MM.1S (cell line): ENCODE results near the gene ZNF608.

Source experiments
- DNase-seq: peaks from one replicate; pipeline ENCODE4 v3.0.0-alpha.2; 2015
- H2AFZ ChIP-seq: fragments of 300-600 bp; sonication (generic); 2 replicates; pipeline ENCODE4 v1.6.0; 2016; ENCODE audit warnings: antibody characterized with exemption, low read length
- H3F3A ChIP-seq: fragments of 300-600 bp; sonication (generic); 2 replicates; pipeline ENCODE4 v1.6.1; 2016; ENCODE audit warnings: mild to moderate bottlenecking, antibody characterized with exemption, low read length, moderate library complexity, mixed read lengths; ENCODE audit not compliant: insufficient read depth
- H3K27ac ChIP-seq: fragments of 300-600 bp; sonication (generic); 2 replicates; pipeline ENCODE4 v1.5.1; 2016; ENCODE audit warnings: mild to moderate bottlenecking, low read length
- H3K27me3 ChIP-seq: fragments of 300-600 bp; sonication (generic); replicated peaks from 2 replicates; pipeline ENCODE4 v1.6.0; 2016; ENCODE audit warnings: low read length; ENCODE audit not compliant: insufficient read depth
- H3K36me3 ChIP-seq: fragments of 300-600 bp; sonication (generic); replicated peaks from 2 replicates; pipeline ENCODE4 v1.6.1; 2016; ENCODE audit warnings: mild to moderate bottlenecking, low read length, mixed read lengths; ENCODE audit not compliant: insufficient read depth
- H3K4me1 ChIP-seq: fragments of 300-600 bp; sonication (generic); 2 replicates; pipeline ENCODE4 v1.6.1; 2016; ENCODE audit warnings: low read length, mixed read lengths
- H3K4me2 ChIP-seq: fragments of 300-600 bp; sonication (generic); 2 replicates; pipeline ENCODE4 v1.6.0; 2016; ENCODE audit warnings: low read depth, low read length
- H3K4me3 ChIP-seq: fragments of 300-600 bp; sonication (generic); 2 replicates; pipeline ENCODE4 v1.5.1; 2016; ENCODE audit warnings: low read length, mixed read lengths
- H3K79me2 ChIP-seq: fragments of 300-600 bp; sonication (generic); 2 replicates; pipeline ENCODE4 v1.6.1; 2016; ENCODE audit warnings: mixed run types, low read length, mixed read lengths
- H3K9ac ChIP-seq: fragments of 300-600 bp; sonication (generic); 2 replicates; pipeline ENCODE4 v1.6.1; 2016; ENCODE audit warnings: low read length, mixed read lengths
- H3K9me2 ChIP-seq: fragments of 300-600 bp; sonication (generic); replicated peaks from 2 replicates; pipeline ENCODE4 v1.6.1; 2016; ENCODE audit warnings: mild to moderate bottlenecking, low read length, mixed read lengths; ENCODE audit not compliant: insufficient read depth
- H3K9me3 ChIP-seq: fragments of 300-600 bp; sonication (generic); replicated peaks from 2 replicates; pipeline ENCODE4 v1.6.1; 2016; ENCODE audit warnings: mild to moderate bottlenecking, low read length, mixed read lengths; ENCODE audit not compliant: insufficient read depth
- H4K20me1 ChIP-seq: fragments of 300-600 bp; sonication (generic); 2 replicates; pipeline ENCODE4 v1.6.1; 2016; ENCODE audit warnings: mild to moderate bottlenecking, low read length, moderate library complexity, mixed read lengths; ENCODE audit not compliant: insufficient read depth
- EZH2 ChIP-seq: fragments of 300-600 bp; sonication (generic); optimal IDR thresholded peaks from 2 replicates; pipeline ENCODE3; 2017; ENCODE audit warnings: low read depth, mild to moderate bottlenecking, antibody characterized with exemption, low read length, mixed read lengths
- EZH2phosphoT487 ChIP-seq: fragments of 300-600 bp; sonication (generic); IDR thresholded peaks from 2 replicates; pipeline ENCODE4 v1.6.1; 2018; ENCODE audit warnings: antibody characterized with exemption, low read length
- TF ChIP-seq, protein P1 (sequence below): fragments of 300-600 bp; sonication (generic); IDR thresholded peaks from 2 replicates; pipeline ENCODE4 v1.5.1; 2016; ENCODE audit warnings: antibody characterized with exemption, low read length, mixed read lengths

ZNF608 gene

GRCh38 chr5:124708086-124708485, 38.4 kb downstream of the ZNF608 start:
- Histone ChIP-seq H3K4me3 (no peak overlapping the region), H3K27me3 (no peaks in the 10 kb centered on the region), H3K27ac (no peak overlapping the region), H3K9me2 (no peaks in the 10 kb centered on the region), H3K36me3 (no peaks in the 10 kb centered on the region), H3F3A (no peaks in the 10 kb centered on the region), H4K20me1 (no peaks in the 10 kb centered on the region), H3K79me2 (no peaks in the 10 kb centered on the region), H3K4me1 (peaks cover 18% of the 10 kb centered on the region), H3K9ac (no peak overlapping the region), H3K9me3 (no peaks in the 10 kb centered on the region), H2AFZ (no peak overlapping the region), H3K4me2 (no peak overlapping the region)
- no peak for DNase-seq
- TF ChIP-seq, protein P1, sequence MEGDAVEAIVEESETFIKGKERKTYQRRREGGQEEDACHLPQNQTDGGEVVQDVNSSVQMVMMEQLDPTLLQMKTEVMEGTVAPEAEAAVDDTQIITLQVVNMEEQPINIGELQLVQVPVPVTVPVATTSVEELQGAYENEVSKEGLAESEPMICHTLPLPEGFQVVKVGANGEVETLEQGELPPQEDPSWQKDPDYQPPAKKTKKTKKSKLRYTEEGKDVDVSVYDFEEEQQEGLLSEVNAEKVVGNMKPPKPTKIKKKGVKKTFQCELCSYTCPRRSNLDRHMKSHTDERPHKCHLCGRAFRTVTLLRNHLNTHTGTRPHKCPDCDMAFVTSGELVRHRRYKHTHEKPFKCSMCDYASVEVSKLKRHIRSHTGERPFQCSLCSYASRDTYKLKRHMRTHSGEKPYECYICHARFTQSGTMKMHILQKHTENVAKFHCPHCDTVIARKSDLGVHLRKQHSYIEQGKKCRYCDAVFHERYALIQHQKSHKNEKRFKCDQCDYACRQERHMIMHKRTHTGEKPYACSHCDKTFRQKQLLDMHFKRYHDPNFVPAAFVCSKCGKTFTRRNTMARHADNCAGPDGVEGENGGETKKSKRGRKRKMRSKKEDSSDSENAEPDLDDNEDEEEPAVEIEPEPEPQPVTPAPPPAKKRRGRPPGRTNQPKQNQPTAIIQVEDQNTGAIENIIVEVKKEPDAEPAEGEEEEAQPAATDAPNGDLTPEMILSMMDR, result no peak
- TF ChIP-seq EZH2phosphoT487, result no peak
- TF ChIP-seq EZH2, result no peak

DNA sequence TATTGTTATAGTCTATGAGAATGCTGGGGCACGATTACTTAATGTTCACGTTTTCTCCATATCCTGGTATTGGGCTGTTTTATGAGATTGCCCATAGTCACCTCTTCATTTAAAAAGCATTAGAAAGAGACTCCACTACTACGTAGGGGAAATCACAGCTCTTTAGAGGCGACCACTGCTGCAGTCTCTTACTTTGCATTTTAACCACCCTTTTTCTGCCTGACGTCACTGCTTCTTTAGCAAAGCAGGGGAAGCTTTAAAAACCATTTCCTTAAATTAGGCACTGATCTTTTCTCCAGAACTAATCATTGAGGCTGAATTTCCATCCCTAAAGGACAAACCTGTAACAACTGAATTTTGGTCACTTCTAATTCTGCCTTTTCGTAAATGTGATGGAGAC, 38.9 kb downstream of the ZNF608 start:
- H3K79me2 ChIP-seq, result no peaks in the 10 kb centered on the region
- H3F3A ChIP-seq, result no peaks in the 10 kb centered on the region
- no peak for TF ChIP-seq EZH2phosphoT487
- H3K27me3 ChIP-seq, result no peaks in the 10 kb centered on the region
- no peak overlapping the region for H3K27ac ChIP-seq
- no peaks in the 10 kb centered on the region for H4K20me1 ChIP-seq
- no peaks in the 10 kb centered on the region for H3K36me3 ChIP-seq
- no peak overlapping the region for H3K4me2 ChIP-seq
- no peaks in the 10 kb centered on the region for H3K9me2 ChIP-seq
- H3K4me3 ChIP-seq, result no peak overlapping the region
- no peak overlapping the region for H2AFZ ChIP-seq
- no peak for DNase-seq
- no peak overlapping the region for H3K9ac ChIP-seq
- H3K4me1 ChIP-seq, result peaks cover 18% of the 10 kb centered on the region
- no peaks in the 10 kb centered on the region for H3K9me3 ChIP-seq

GRCh38 chr5:124706729-124707361, 39.6 kb downstream of the ZNF608 start:
- no peak for DNase-seq
- Histone ChIP-seq H3F3A (no peaks in the 10 kb centered on the region), H3K79me2 (no peaks in the 10 kb centered on the region), H3K4me1 (peaks cover 18% of the 10 kb centered on the region), H3K9me2 (no peaks in the 10 kb centered on the region), H3K9me3 (no peaks in the 10 kb centered on the region), H3K4me3 (no peak overlapping the region), H2AFZ (no peak overlapping the region), H4K20me1 (no peaks in the 10 kb centered on the region), H3K27me3 (no peaks in the 10 kb centered on the region), H3K36me3 (no peaks in the 10 kb centered on the region), H3K4me2 (no peak overlapping the region), H3K9ac (no peak overlapping the region), H3K27ac (no peak overlapping the region)
- TF ChIP-seq EZH2, result no peak
- no peak for TF ChIP-seq EZH2phosphoT487
- TF ChIP-seq, protein P1, result no peak

- no peaks in the 10 kb centered on the region for H3F3A ChIP-seq
- H2AFZ ChIP-seq, result no peak overlapping the region
- H3K27ac ChIP-seq, result no peak overlapping the region
These were observed 40.4 kb downstream of the ZNF608 start for GRCh38 chr5:124706051-124706450.

More at GRCh38 chr5:124706051-124706450, 40.4 kb downstream of the ZNF608 start:
- Histone ChIP-seq H3K79me2 (no peaks in the 10 kb centered on the region), H3K9ac (no peak overlapping the region), H3K4me3 (no peak overlapping the region), H3K9me3 (no peaks in the 10 kb centered on the region), H3K9me2 (no peaks in the 10 kb centered on the region), H3K4me2 (no peak overlapping the region), H3K27me3 (no peaks in the 10 kb centered on the region), H4K20me1 (no peaks in the 10 kb centered on the region), H3K36me3 (no peaks in the 10 kb centered on the region), H3K4me1 (peaks cover 18% of the 10 kb centered on the region)
- TF ChIP-seq, protein P1, result no peak
- no peak for TF ChIP-seq EZH2
- TF ChIP-seq EZH2phosphoT487, result no peak
- DNase-seq, result no peak
